ENCODE data around the gene TMCO4.
A peak's percentile ranks its signal among the peaks of the same experiment; 100 is the strongest.

The TMCO4 gene

GRCh38 chr1:19769211-19769932, 30.3 kb downstream of the TMCO4 start:
- TF ChIP-seq JUND (IDR thresholded peaks at IDR 0.05; ENCODE audit: low read depth) = no peak
- in situ Hi-C loops (cut with HindIII; ENCODE audit: low pct_unique_long_range_greater_than_20kb, low sequenced_read_pairs) = no loop called here
- no peak for DNase-seq (ENCODE audit: low read depth in 1 of 2, low spot score in 1 of 2)

- no peak for TF ChIP-seq JUND (IDR thresholded peaks at IDR 0.05; ENCODE audit: low read depth)
- in situ Hi-C loops (cut with HindIII; ENCODE audit: low pct_unique_long_range_greater_than_20kb, low sequenced_read_pairs) = no loop called here
- DNase-seq (ENCODE audit: low read depth in 1 of 2, low spot score in 1 of 2) = no peak
Observed at GRCh38 chr1:19768353-19769210, 31.1 kb downstream of the TMCO4 start.

GRCh38 chr1:19765623-19766022, 34.1 kb downstream of the TMCO4 start:
- in situ Hi-C loops (cut with HindIII; ENCODE audit: low pct_unique_long_range_greater_than_20kb, low sequenced_read_pairs) = no loop called here
- no peak for DNase-seq (ENCODE audit: low read depth in 1 of 2, low spot score in 1 of 2)
- TF ChIP-seq JUND (IDR thresholded peaks at IDR 0.05; ENCODE audit: low read depth) = no peak

GRCh38 chr1:19764848-19765247, 34.9 kb downstream of the TMCO4 start:
- no peak for DNase-seq (ENCODE audit: low read depth in 1 of 2, low spot score in 1 of 2)
- TF ChIP-seq JUND (IDR thresholded peaks at IDR 0.05; ENCODE audit: low read depth) = no peak
- in situ Hi-C loops (cut with HindIII; ENCODE audit: low pct_unique_long_range_greater_than_20kb, low sequenced_read_pairs) = no loop called here

- no peak for TF ChIP-seq JUND (IDR thresholded peaks at IDR 0.05; ENCODE audit: low read depth)
- peak; percentile 23 to 44 for DNase-seq (ENCODE audit: low read depth in 1 of 2, low spot score in 1 of 2)
- in situ Hi-C loops (cut with HindIII; ENCODE audit: low pct_unique_long_range_greater_than_20kb, low sequenced_read_pairs) = no loop called here
Observed at GRCh38 chr1:19762175-19762779, 37.4 kb downstream of the TMCO4 start.

- DNase-seq (ENCODE audit: low read depth in 1 of 2, low spot score in 1 of 2) = no peak
- TF ChIP-seq JUND (IDR thresholded peaks at IDR 0.05; ENCODE audit: low read depth) = no peak
- in situ Hi-C loops (cut with HindIII; ENCODE audit: low pct_unique_long_range_greater_than_20kb, low sequenced_read_pairs) = no loop called here
Observed at GRCh38 chr1:19759740-19760089, 40.0 kb downstream of the TMCO4 start.

- no peak for TF ChIP-seq JUND (IDR thresholded peaks at IDR 0.05; ENCODE audit: low read depth)
- in situ Hi-C loops (cut with HindIII; ENCODE audit: low pct_unique_long_range_greater_than_20kb, low sequenced_read_pairs) = no loop called here
- DNase-seq (ENCODE audit: low read depth in 1 of 2, low spot score in 1 of 2) = no peak
Observed at GRCh38 chr1:19758227-19758830, 41.4 kb downstream of the TMCO4 start.

- TF ChIP-seq JUND (IDR thresholded peaks at IDR 0.05; ENCODE audit: low read depth) = no peak
- in situ Hi-C loops (cut with HindIII; ENCODE audit: low pct_unique_long_range_greater_than_20kb, low sequenced_read_pairs) = no loop called here
- DNase-seq (ENCODE audit: low read depth in 1 of 2, low spot score in 1 of 2) = no peak
Observed at GRCh38 chr1:19757641-19758040, 42.1 kb downstream of the TMCO4 start.

- TF ChIP-seq JUND (IDR thresholded peaks at IDR 0.05; ENCODE audit: low read depth) = no peak
- no peak for DNase-seq (ENCODE audit: low read depth in 1 of 2, low spot score in 1 of 2)
- in situ Hi-C loops (cut with HindIII; ENCODE audit: low pct_unique_long_range_greater_than_20kb, low sequenced_read_pairs) = no loop called here
Observed at GRCh38 chr1:19756480-19756879, 43.2 kb downstream of the TMCO4 start.

GRCh38 chr1:19754482-19754881, 45.2 kb downstream of the TMCO4 start:
- no peak for DNase-seq (ENCODE audit: low read depth in 1 of 2, low spot score in 1 of 2)
- TF ChIP-seq JUND (IDR thresholded peaks at IDR 0.05; ENCODE audit: low read depth) = no peak
- in situ Hi-C loops (cut with HindIII; ENCODE audit: low pct_unique_long_range_greater_than_20kb, low sequenced_read_pairs) = no loop called here

GRCh38 chr1:19752083-19752696, 47.5 kb downstream of the TMCO4 start:
- in situ Hi-C loops (cut with HindIII; ENCODE audit: low pct_unique_long_range_greater_than_20kb, low sequenced_read_pairs) = no loop called here
- DNase-seq (ENCODE audit: low read depth in 1 of 2, low spot score in 1 of 2) = no peak
- TF ChIP-seq JUND (IDR thresholded peaks at IDR 0.05; ENCODE audit: low read depth) = no peak

GRCh38 chr1:19750882-19751276, 48.8 kb downstream of the TMCO4 start:
- DNase-seq (ENCODE audit: low read depth in 1 of 2, low spot score in 1 of 2) = no peak
- in situ Hi-C loops (cut with HindIII; ENCODE audit: low pct_unique_long_range_greater_than_20kb, low sequenced_read_pairs) = no loop called here
- no peak for TF ChIP-seq JUND (IDR thresholded peaks at IDR 0.05; ENCODE audit: low read depth)
